Large intestine (tissue), 3 donors: ENCODE results near the gene ARSG. TPM values are rescaled to one million over a fixed set of nuclear protein-coding genes. Genes with fewer than 3 reads are reported as not detected.
"Not testable (repeated sequence)": the region's sequence is repeated elsewhere in the genome, so short reads cannot be mapped to it uniquely, and the experiment has no call there.

Experiments
- DNase-seq, 2 donors: peaks; one replicate each; pipeline versions ENCODE4 v3.0.0 to v3.0.0-alpha.2; 2013
- H3K27ac ChIP-seq: one replicate; pipeline ENCODE4 v1.5.1; 2013; ENCODE audit warnings: low read length
- H3K27me3 ChIP-seq: 2 replicates; pipeline ENCODE4 v1.6.1; 2013; ENCODE audit warnings: low read length; ENCODE audit not compliant: control insufficient read depth, insufficient read depth
- H3K36me3 ChIP-seq: 2 replicates; pipeline ENCODE4 v1.6.1; 2013; ENCODE audit warnings: low read length; ENCODE audit not compliant: control insufficient read depth, insufficient read depth
- H3K4me1 ChIP-seq: one replicate; pipeline ENCODE4 v1.6.1; 2013; ENCODE audit warnings: low read length; ENCODE audit not compliant: control insufficient read depth, insufficient read depth
- H3K4me3 ChIP-seq: one replicate; pipeline ENCODE4 v1.5.1; 2013; ENCODE audit warnings: low read length
- H3K9me3 ChIP-seq: one replicate; pipeline ENCODE4 v1.6.1; 2013; ENCODE audit warnings: mild to moderate bottlenecking, low read depth, low read length, moderate library complexity; ENCODE audit not compliant: control insufficient read depth
- WGBS: methylation state at CpG from one replicate; pipeline ENCODE4 v1.1.5; 2013; ENCODE audit warnings: low lambda C conversion rate; ENCODE audit not compliant: insufficient coverage; 5-methylcytosine and 5-hydroxymethylcytosine counted together
- polyA plus RNA-seq: library from polyadenylated mRNA; unstranded; fragments of 120-200 nt; gene quantifications from one replicate; pipeline ENCODE4 v1.2.1, GENCODE V29; 2013

The ARSG gene
- polyA plus RNA-seq, 1 donor: 1.3 TPM

- Histone ChIP-seq H3K4me3 (no peak overlapping the region), H3K4me1 (no peaks in the 10 kb centered on the region), H3K27ac (no peak overlapping the region), H3K27me3 (no peaks in the 10 kb centered on the region), H3K36me3 (no peaks in the 10 kb centered on the region), H3K9me3 (peaks cover 3% of the 10 kb centered on the region)
- WGBS: 73% methylated on average over 2 of the region's 8 CpGs
- DNase-seq: no peak
Measured at GRCh38 chr17:68327823-68328557, 36.7 kb downstream of the ARSG start.

- no peak for DNase-seq
Measured at GRCh38 chr17:68328676-68329075, 37.4 kb downstream of the ARSG start.

GRCh38 chr17:68329331-68329730 is 38.0 kb downstream of the ARSG start:
- Histone ChIP-seq H3K36me3 (no peaks in the 10 kb centered on the region), H3K27ac (no peak overlapping the region), H3K27me3 (no peaks in the 10 kb centered on the region), H3K4me3 (no peak overlapping the region), H3K9me3 (peaks cover 3% of the 10 kb centered on the region), H3K4me1 (no peaks in the 10 kb centered on the region)
- no peak for DNase-seq
- WGBS: 100% methylated on average over 1 of the region's 7 CpGs

More at GRCh38 chr17:68328676-68329075, 37.4 kb downstream of the ARSG start:
- Histone ChIP-seq H3K27me3 (no peaks in the 10 kb centered on the region), H3K4me1 (no peaks in the 10 kb centered on the region), H3K27ac (no peak overlapping the region), H3K4me3 (no peak overlapping the region), H3K36me3 (no peaks in the 10 kb centered on the region), H3K9me3 (peaks cover 3% of the 10 kb centered on the region)
- 17% methylated on average over 1 of the region's 4 CpGs for WGBS

- not testable (repeated sequence) for H3K4me1 ChIP-seq, H3K4me3 ChIP-seq, H3K27me3 ChIP-seq, H3K27ac ChIP-seq, H3K36me3 ChIP-seq, DNase-seq, H3K9me3 ChIP-seq
- WGBS: 100% methylated on average over 3 of the region's 12 CpGs
Measured at GRCh38 chr17:68331932-68332331, 40.6 kb downstream of the ARSG start.

GRCh38 chr17:68334393-68334792 is 43.1 kb downstream of the ARSG start:
- H3K27me3 ChIP-seq: no peaks in the 10 kb centered on the region
- H3K4me3 ChIP-seq: no peak overlapping the region
- DNase-seq: no peak
- no CpG with 5 or more reads among the region's 9 CpGs for WGBS
- H3K27ac ChIP-seq: no peak overlapping the region
- no peaks in the 10 kb centered on the region for H3K4me1 ChIP-seq
- H3K9me3 ChIP-seq: peaks cover 3% of the 10 kb centered on the region
- no peaks in the 10 kb centered on the region for H3K36me3 ChIP-seq

GRCh38 chr17:68341482-68341881 is 50.2 kb downstream of the ARSG start:
- Histone ChIP-seq H3K27ac (no peak overlapping the region), H3K27me3 (no peaks in the 10 kb centered on the region), H3K9me3 (no peaks in the 10 kb centered on the region), H3K36me3 (no peaks in the 10 kb centered on the region), H3K4me3 (no peak overlapping the region), H3K4me1 (no peaks in the 10 kb centered on the region)
- no CpG with 5 or more reads among the region's 5 CpGs for WGBS
- no peak for DNase-seq

- no peak overlapping the region for H3K27ac ChIP-seq
- no peak for DNase-seq
- H3K9me3 ChIP-seq: no peaks in the 10 kb centered on the region
- WGBS: no CpG with 5 or more reads among the region's 5 CpGs
- H3K36me3 ChIP-seq: no peaks in the 10 kb centered on the region
- no peaks in the 10 kb centered on the region for H3K4me1 ChIP-seq
- H3K4me3 ChIP-seq: no peak overlapping the region
- no peaks in the 10 kb centered on the region for H3K27me3 ChIP-seq
Measured at GRCh38 chr17:68343976-68344375, 52.7 kb downstream of the ARSG start.

GRCh38 chr17:68344701-68345136 is 53.4 kb downstream of the ARSG start:
- no peak for DNase-seq

GRCh38 chr17:68346448-68346847 is 55.2 kb downstream of the ARSG start:
- Histone ChIP-seq H3K27ac (no peak overlapping the region), H3K9me3 (no peaks in the 10 kb centered on the region), H3K36me3 (no peaks in the 10 kb centered on the region), H3K4me1 (no peaks in the 10 kb centered on the region), H3K4me3 (no peak overlapping the region), H3K27me3 (no peaks in the 10 kb centered on the region)
- WGBS: no CpG with 5 or more reads among the region's 13 CpGs
- DNase-seq: no peak

More at GRCh38 chr17:68344701-68345136, 53.4 kb downstream of the ARSG start:
- no peaks in the 10 kb centered on the region for H3K27me3 ChIP-seq
- no peaks in the 10 kb centered on the region for H3K4me1 ChIP-seq
- H3K27ac ChIP-seq: no peak overlapping the region
- no CpG with 5 or more reads among the region's 4 CpGs for WGBS
- no peaks in the 10 kb centered on the region for H3K36me3 ChIP-seq
- H3K9me3 ChIP-seq: no peaks in the 10 kb centered on the region
- H3K4me3 ChIP-seq: no peak overlapping the region

GRCh38 chr17:68347380-68347779 is 56.1 kb downstream of the ARSG start:
- H3K27ac ChIP-seq: no peak overlapping the region
- H3K4me1 ChIP-seq: no peaks in the 10 kb centered on the region
- no peaks in the 10 kb centered on the region for H3K27me3 ChIP-seq
- H3K9me3 ChIP-seq: no peaks in the 10 kb centered on the region
- no CpG with 5 or more reads among the region's 6 CpGs for WGBS
- no peak overlapping the region for H3K4me3 ChIP-seq
- no peak for DNase-seq
- H3K36me3 ChIP-seq: no peaks in the 10 kb centered on the region

- no peaks in the 10 kb centered on the region for H3K27me3 ChIP-seq
- 100% methylated on average over 2 of the region's 4 CpGs for WGBS
- H3K36me3 ChIP-seq: no peaks in the 10 kb centered on the region
- H3K9me3 ChIP-seq: no peaks in the 10 kb centered on the region
- H3K4me1 ChIP-seq: no peaks in the 10 kb centered on the region
- no peak overlapping the region for H3K27ac ChIP-seq
- H3K4me3 ChIP-seq: no peak overlapping the region
- DNase-seq: no peak
Measured at GRCh38 chr17:68349157-68349556, 57.9 kb downstream of the ARSG start.
